Ecto neural progenitor cell (in vitro differentiated cells): ENCODE measurements around the gene FBXW5.

Source experiments
- DNase-seq: peaks from one replicate; pipeline ENCODE4 v3.0.0-alpha.2; 2018; ENCODE audit warnings: low spot score

FBXW5 gene

GRCh38 chr9:136931611-136932130 lies 12.9 kb downstream of the FBXW5 start:
- DNase-seq: no peak

- no peak for DNase-seq
These were observed 14.5 kb downstream of the FBXW5 start for GRCh38 chr9:136930014-136930413.

- no peak for DNase-seq
These were observed 15.9 kb downstream of the FBXW5 start for GRCh38 chr9:136928591-136928990.

GRCh38 chr9:136927343-136928271 lies 16.9 kb downstream of the FBXW5 start:
- DNase-seq: no peak

GRCh38 chr9:136926749-136927148 lies 17.8 kb downstream of the FBXW5 start:
- DNase-seq: no peak

- DNase-seq: no peak
These were observed 18.3 kb downstream of the FBXW5 start for GRCh38 chr9:136926154-136926704.

GRCh38 chr9:136925414-136926153 lies 19.0 kb downstream of the FBXW5 start:
- DNase-seq: no peak

- no peak for DNase-seq
These were observed 20.7 kb downstream of the FBXW5 start for GRCh38 chr9:136923881-136924280.

GRCh38 chr9:136922540-136922939 lies 22.0 kb downstream of the FBXW5 start:
- DNase-seq: no peak

GRCh38 chr9:136921718-136922117 lies 22.8 kb downstream of the FBXW5 start:
- no peak for DNase-seq

- no peak for DNase-seq
These were observed 23.2 kb downstream of the FBXW5 start for GRCh38 chr9:136921307-136921706.

- no peak for DNase-seq
These were observed 23.8 kb downstream of the FBXW5 start for GRCh38 chr9:136920734-136921231.

- DNase-seq: no peak
These were observed 24.5 kb downstream of the FBXW5 start for GRCh38 chr9:136920069-136920468.

- DNase-seq: no peak
These were observed 26.6 kb downstream of the FBXW5 start for GRCh38 chr9:136917902-136918301.

GRCh38 chr9:136916330-136917184 lies 28.0 kb downstream of the FBXW5 start:
- no peak for DNase-seq

- DNase-seq: no peak
These were observed 28.8 kb downstream of the FBXW5 start for GRCh38 chr9:136915632-136916329.

- no peak for DNase-seq
These were observed 30.7 kb downstream of the FBXW5 start for GRCh38 chr9:136913701-136914438.

- DNase-seq: no peak
These were observed 33.7 kb downstream of the FBXW5 start for GRCh38 chr9:136910901-136911245.

- no peak for DNase-seq
These were observed 34.2 kb downstream of the FBXW5 start for GRCh38 chr9:136910197-136910900.
